ENCODE measurements around the gene MED8.
A peak's percentile ranks its signal among the peaks of the same experiment; 100 is the strongest.
"Not testable (repeated sequence)": the region's sequence is repeated elsewhere in the genome, so short reads cannot be mapped to it uniquely, and the experiment has no call there.

The MED8 gene

GRCh38 chr1:43382027-43382779 is 7.4 kb downstream of the MED8 start:
- DNase-seq: no peak

GRCh38 chr1:43381612-43382011 is 8.0 kb downstream of the MED8 start:
- peak; percentile 52 to 59 for DNase-seq

GRCh38 chr1:43379476-43379875 is 10.1 kb downstream of the MED8 start:
- no peak for DNase-seq

- DNase-seq: no peak
Observed at GRCh38 chr1:43377831-43378230, 11.8 kb downstream of the MED8 start.

GRCh38 chr1:43376723-43377235 is 12.8 kb downstream of the MED8 start:
- DNase-seq: no peak

GRCh38 chr1:43373066-43373940 is 16.3 kb downstream of the MED8 start:
- DNase-seq: no peak

DNA sequence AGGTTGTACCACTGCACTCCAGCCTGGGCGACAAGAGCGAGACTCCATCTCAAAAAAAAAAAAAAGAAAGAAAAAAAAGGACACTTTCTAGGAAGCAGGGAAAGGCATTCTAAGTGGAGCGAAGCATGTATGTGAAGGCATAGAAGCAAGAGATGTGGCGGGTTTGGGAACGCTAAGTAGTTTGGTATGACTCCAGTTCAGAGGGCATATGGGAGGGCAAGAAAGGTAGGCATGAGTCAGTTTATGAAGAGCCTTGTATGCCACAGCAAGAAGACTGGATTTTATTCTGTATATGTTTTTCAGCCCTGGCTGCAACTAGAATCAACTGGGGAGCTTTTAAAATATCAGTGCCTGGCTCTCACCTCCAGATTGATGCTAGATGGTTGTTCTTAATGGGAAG is 17.4 kb downstream of the MED8 start:
- DNase-seq: no peak

DNA sequence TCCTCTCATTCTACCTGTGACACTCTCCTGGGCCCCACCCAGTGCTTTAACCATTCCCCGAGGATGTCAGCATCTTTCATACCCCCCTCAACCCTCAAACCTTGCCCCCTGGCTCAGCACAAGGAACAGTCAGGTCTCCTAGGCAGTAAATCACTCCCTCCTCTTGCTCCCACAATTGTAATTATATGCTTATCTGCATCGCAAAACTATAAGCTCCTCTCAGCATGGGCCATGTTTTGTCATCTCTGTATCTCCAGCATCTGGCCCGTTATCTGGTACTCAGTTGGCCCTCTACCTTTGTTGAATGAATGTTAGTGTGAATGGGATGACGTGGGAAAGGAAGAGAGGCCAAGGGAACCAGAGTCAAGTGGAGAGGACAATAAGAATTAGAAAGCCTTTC is 19.0 kb downstream of the MED8 start:
- DNase-seq: no peak

GRCh38 chr1:43369779-43370178 is 19.8 kb downstream of the MED8 start:
- DNase-seq: not testable (repeated sequence)

GRCh38 chr1:43368646-43369020 is 21.0 kb downstream of the MED8 start:
- no peak for DNase-seq

DNA sequence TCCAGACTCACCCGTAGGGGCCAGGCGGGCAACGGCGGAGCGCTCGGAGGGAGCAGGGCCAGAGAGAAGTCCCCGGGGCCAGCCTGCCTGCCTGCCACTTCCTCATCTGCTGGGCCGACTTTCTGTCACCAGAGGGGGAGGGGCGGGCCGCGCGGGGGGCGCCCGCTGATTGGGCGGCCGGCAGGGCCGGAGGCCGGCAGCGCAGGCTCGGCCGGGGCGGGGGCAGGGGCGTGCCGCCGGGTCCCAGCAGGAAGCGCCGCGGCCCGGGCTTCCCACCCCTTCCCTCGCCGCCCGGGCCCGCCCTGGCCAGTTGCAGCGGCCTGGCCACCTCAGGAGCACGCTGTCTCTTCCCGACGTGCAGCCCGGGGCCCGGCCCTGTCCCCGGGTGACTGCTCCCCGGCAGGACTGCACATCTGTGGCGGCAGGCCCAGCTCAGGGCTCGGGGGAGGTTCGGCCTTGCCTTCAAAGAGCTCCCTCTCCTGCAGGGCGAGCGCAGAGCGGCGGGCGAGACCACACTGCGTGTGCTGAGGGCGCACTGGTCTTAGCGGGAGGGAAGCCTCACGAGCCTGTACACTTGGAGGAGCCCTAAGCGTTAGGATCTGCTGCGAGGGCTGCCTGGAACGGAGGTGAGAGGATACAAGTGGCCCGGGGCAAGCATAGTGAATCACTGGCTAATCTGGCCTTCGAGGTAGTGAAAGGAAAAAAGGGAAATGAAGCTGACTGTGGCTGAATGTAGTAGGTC is 21.5 kb downstream of the MED8 start, which contains the start of gene ELOVL1:
ELOVL1 (minus strand) TSS at position 108 of the 742 bp plus-strand sequence. CDS start 2,402 bp downstream, outside the sequence.
- peak; percentile 85 to 87 for DNase-seq

DNA sequence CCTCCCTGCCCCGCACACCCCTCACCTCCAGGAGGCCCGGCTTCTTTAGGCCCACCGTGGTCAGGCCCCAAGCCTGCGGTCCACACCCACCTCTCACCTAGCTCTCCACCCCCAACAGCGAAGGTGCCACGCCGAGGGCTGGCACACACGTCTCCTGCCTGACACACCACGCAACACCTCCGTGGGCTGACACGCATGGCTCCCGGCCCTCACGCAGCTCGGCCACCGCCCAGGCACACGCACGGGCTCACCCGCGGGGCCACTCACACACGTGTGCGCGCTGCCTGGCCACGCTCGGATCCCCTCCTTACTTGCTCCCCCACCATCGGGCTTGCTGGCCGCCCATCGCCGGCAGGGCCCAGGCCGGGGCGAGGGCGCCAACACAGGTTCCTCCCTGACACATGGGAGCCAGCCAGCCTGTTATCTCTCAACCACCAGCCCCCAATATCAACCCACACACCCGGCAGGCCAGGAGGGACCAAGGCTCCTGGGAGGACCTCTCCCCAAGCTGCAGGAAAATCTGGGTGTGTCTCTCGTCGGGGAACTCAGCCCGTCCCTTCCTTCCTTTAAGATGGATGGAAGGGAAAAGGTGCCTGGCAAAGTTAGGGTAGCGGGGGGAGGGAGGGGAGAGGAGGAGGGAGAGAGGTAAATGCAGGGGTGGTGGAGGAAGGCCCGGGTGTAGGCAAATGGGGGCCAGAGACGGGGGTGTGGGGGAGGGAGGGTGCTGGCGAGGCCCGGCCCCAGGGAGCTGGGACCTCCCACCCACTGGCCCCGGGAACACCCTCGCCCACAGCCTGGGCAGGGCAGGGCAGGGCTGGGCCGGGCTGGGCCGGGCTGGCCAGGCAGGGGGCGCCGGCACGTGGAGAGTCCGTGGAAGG is 22.3 kb downstream of the MED8 start:
- DNase-seq: no peak

GRCh38 chr1:43366601-43367025 is 23.0 kb downstream of the MED8 start:
- DNase-seq: no peak

DNA sequence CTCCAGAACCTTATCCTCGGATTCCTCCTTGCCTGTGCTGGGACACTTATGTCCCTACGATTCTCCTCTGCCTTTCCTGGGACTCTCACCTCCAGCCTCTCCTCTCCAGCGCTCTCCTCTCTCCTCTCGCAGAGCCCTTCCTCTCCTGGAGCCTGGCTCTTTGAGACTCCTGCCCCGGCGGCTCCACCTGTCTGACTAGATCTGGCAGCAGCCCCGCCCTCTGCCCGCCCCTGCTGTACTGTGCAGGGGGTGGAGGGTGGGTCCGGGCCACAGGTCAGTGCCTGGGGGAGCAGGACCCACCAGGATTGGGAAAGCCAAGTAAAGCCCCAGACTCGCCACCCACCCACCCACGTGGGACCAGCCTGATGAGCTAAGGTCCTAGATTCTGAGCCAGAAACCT is 23.4 kb downstream of the MED8 start:
- DNase-seq: no peak

DNA sequence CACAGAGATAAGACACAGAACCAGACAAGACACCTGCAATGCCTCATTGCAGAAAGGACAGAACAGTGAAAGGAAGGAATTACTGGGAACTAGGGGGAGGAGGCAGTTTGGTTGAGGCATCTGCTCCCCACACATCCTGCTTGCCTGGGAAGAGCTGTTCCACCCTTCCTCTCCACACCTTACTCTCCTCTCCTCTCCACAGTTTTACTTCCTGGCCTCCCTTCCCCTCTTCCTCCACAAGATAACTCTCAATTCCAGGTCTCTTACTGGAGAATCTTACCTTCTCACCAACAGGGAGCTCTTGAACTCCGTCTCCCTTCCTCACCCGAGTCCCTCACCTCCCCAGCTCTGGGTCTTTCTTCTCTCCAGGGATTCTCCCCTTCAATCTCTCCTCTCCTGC is 23.9 kb downstream of the MED8 start:
- no peak for DNase-seq

DNA sequence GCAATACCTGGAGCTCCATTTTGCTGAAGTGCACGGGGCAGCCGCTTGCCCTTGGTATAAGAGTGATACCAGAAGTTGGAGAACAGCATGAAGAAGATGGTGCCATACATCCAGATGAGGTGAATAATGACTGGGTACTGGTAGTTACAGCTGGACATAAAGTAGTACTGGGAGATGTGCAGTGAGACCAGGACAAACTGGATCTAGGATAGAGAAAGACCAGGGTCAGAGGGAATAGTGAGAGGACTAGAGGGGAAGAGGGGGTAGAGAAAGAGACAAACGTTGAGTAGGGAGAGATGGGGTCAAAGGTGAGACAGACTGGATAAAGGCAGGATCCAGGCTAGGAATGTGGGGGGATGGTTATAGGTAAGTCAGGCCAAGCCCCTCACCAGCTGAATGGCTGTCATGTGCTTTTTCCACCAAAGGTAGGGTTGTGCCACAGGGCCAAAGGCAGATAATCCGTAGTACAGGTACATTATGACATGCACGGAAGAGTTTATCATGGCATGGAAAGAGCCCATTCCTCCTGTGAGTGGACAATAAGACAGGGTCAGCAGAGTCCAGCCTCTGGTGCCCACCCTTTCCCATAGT is 25.6 kb downstream of the MED8 start:
- DNase-seq: no peak

DNA sequence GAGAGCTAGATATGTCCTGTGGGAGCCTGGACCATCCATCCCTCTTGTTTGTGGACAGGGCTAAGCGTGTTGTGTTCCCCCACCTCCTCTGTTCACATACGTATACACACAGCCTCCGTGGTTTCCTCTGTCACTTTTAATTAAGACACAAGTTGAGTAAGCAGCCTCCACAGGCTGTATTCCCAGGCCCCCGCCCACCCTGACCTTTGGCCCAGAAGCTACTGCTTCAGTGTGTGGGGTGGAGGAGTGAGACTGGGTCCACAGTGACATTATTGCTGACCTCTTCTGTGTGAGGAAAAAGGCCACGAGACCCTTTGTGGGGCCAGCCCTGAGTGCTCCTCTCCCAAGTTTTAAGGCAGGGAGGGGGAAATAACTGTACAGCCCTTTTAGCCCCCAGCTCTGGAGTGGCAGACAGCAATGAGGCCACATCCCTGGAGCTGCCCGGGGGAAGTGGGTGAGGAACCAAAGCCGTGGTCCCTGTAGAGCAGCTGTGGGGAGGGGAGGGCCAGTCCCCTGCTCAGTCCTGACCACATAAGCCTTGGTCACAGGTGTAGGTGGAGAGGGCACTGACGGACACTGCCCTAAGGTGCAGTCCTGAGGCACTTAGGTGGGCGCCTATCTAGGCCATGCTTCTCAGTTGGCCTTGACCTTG is 26.2 kb downstream of the MED8 start:
- no peak for DNase-seq

DNA sequence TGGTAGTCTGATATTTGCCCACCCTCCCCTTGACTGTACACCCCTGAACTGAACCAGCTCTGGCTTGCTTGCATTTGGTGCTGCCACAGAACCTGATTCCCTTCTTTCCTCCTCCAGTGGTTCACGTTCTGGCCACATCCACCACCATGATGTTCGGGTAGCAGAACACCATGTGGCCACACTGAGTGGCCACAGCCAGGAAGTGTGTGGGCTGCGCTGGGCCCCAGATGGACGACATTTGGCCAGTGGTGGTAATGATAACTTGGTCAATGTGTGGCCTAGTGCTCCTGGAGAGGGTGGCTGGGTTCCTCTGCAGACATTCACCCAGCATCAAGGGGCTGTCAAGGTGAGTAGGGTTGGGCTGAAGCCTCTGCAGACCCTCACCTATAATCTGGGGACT is 29.0 kb downstream of the MED8 start:
- DNase-seq: no peak

- DNase-seq: no peak
Observed at GRCh38 chr1:43359696-43360095, 29.9 kb downstream of the MED8 start.

- DNase-seq: peak; percentile 93 to 94
Observed at GRCh38 chr1:43358746-43359693, 30.6 kb downstream of the MED8 start, which contains the start of gene CDC20. CDC20 (plus strand) TSS chr1:43358981; CDS start chr1:43359216, 235 bp downstream.
